Endothelial cell of umbilical vein (primary cell): ENCODE data around the gene SLC25A33. TPM values are rescaled to one million over a fixed set of nuclear protein-coding genes. Genes with fewer than 3 reads are reported as not detected.

Experiments used
- BruUV-seq: library from RNA; stranded (reverse); fragments of 400-500 nt; replicated peaks from 2 replicates; lab custom pipeline; 2021; lab: Mats Ljungman, UMichigan
- CTCF ChIA-PET: fragments of 300-600, 350-600 bp; sonication (Branson Sonifier 250); formaldehyde crosslinking; loops from one replicate; lab custom pipeline; 2021; ENCODE audit warnings: antibody characterized with exemption, inconsistent platforms; lab: Charles Lee
- POLR2A ChIA-PET: fragments of 300-600, 350-600 bp; sonication (Branson Sonifier 250); formaldehyde crosslinking; loops from one replicate; lab custom pipeline; 2021; ENCODE audit warnings: antibody characterized with exemption, inconsistent platforms; lab: Charles Lee
- DNase-seq: peaks from one replicate; pipeline ENCODE4 v3.0.0-alpha.2; 2011; ENCODE audit warnings: low read depth, low spot score
- FAIRE-seq: peaks from 2 replicates; lab custom pipeline; 2011; peaks lifted over from hg19 to GRCh38; lab: Jason Lieb, UNC
- H2AFZ ChIP-seq: 2 replicates; pipeline ENCODE4 v1.6.0; 2012; ENCODE audit warnings: low read depth, low read length, control low read depth, inconsistent platforms
- H3K27ac ChIP-seq: 2 replicates; pipeline ENCODE4 v1.5.1; 2011; ENCODE audit warnings: low read depth, mild to moderate bottlenecking, control low read depth, low read length, moderate library complexity; ENCODE audit not compliant: insufficient read depth
- H3K27me3 ChIP-seq, 2 experiments: 2 replicates each; pipeline versions ENCODE4 v1.6.0 to v1.6.1; 2011; ENCODE audit warnings: low read length in 2 of 2, mixed read lengths in 1 of 2; ENCODE audit not compliant: control insufficient read depth in 2 of 2, insufficient read depth in 2 of 2
- H3K36me3 ChIP-seq, 2 experiments: 2 replicates in 1 of 2; 3 replicates in 1 of 2; pipeline ENCODE4 v1.5.1; 2011; ENCODE audit warnings: low read length in 2 of 2, mild to moderate bottlenecking in 1 of 2, moderate library complexity in 1 of 2; ENCODE audit not compliant: control insufficient read depth in 2 of 2, insufficient read depth in 2 of 2; ENCODE audit errors: extremely low read depth in 1 of 2
- H3K4me1 ChIP-seq: 3 replicates; pipeline ENCODE4 v1.5.1; 2011; ENCODE audit warnings: mild to moderate bottlenecking, low read length; ENCODE audit not compliant: control insufficient read depth, insufficient read depth; ENCODE audit errors: extremely low read depth
- H3K4me2 ChIP-seq: 2 replicates; pipeline ENCODE4 v1.6.1; 2011; ENCODE audit warnings: low read length, control low read depth, mixed read lengths; ENCODE audit not compliant: insufficient read depth
- H3K4me3 ChIP-seq, 3 experiments: fragments of 200-600 bp in 1 of 3; sonication (generic), shearing (Covaris generic) in 1 of 3; replicated peaks in 1 of 3; 2 replicates each; pipeline ENCODE4 v1.5.1; 2011 to 2016; ENCODE audit warnings: control low read depth in 3 of 3, low read length in 3 of 3, mild to moderate bottlenecking in 2 of 3, inconsistent platforms in 1 of 3, low read depth in 1 of 3, moderate library complexity in 1 of 3; ENCODE audit not compliant: insufficient read depth in 1 of 3
- H3K79me2 ChIP-seq: 2 replicates; pipeline ENCODE4 v1.6.0; 2012; ENCODE audit warnings: low read length, inconsistent platforms; ENCODE audit not compliant: control insufficient read depth, insufficient read depth
- H3K9ac ChIP-seq: replicated peaks from 2 replicates; pipeline ENCODE3; 2011; ENCODE audit warnings: low read length, control low read depth; ENCODE audit not compliant: insufficient read depth; ENCODE audit errors: extremely low read depth
- H3K9me1 ChIP-seq: replicated peaks from 3 replicates; pipeline ENCODE4 v1.6.0; 2011; ENCODE audit warnings: mild to moderate bottlenecking, low read length; ENCODE audit not compliant: control insufficient read depth, insufficient read depth; ENCODE audit errors: extremely low read depth
- H3K9me3 ChIP-seq: replicated peaks from 2 replicates; pipeline ENCODE4 v1.5.1; 2012; ENCODE audit warnings: low read length, inconsistent platforms; ENCODE audit not compliant: control insufficient read depth, insufficient read depth
- H4K20me1 ChIP-seq: replicated peaks from 2 replicates; pipeline ENCODE3; 2011; ENCODE audit warnings: mild to moderate bottlenecking, low read length; ENCODE audit not compliant: control insufficient read depth, insufficient read depth; ENCODE audit errors: extremely low read depth
- CTCF ChIP-seq, 2 donors: IDR thresholded peaks; 1 replicate in 1 of 2; 2 replicates in 1 of 2; pipeline ENCODE4 v1.5.1; 2011; ENCODE audit warnings: low read length in 2 of 2, mild to moderate bottlenecking in 2 of 2, moderate library complexity in 2 of 2, control low read depth in 1 of 2, inconsistent platforms in 1 of 2, low read depth in 1 of 2; ENCODE audit not compliant: insufficient read depth in 1 of 2; ENCODE audit errors: extremely low read depth in 1 of 2
- FOS ChIP-seq: IDR thresholded peaks from 2 replicates; pipeline ENCODE4 v1.6.1; 2011; ENCODE audit warnings: mild to moderate bottlenecking, low read length, moderate library complexity, borderline replicate concordance; ENCODE audit not compliant: insufficient read depth
- MAX ChIP-seq: IDR thresholded peaks from 2 replicates; pipeline ENCODE4 v1.6.1; 2011; ENCODE audit not compliant: insufficient read depth, insufficient read length
- MYC ChIP-seq: IDR thresholded peaks from one replicate; pipeline ENCODE4 v1.6.1; 2011; ENCODE audit warnings: mild to moderate bottlenecking, low read depth, low read length
- POLR2AphosphoS5 ChIP-seq: IDR thresholded peaks from 2 replicates; pipeline ENCODE4 v1.6.1; 2012; ENCODE audit warnings: low read depth, mild to moderate bottlenecking, control low read depth, low read length, moderate library complexity; ENCODE audit not compliant: insufficient read depth
- dilution Hi-C: fragments of 300-500 bp; cut with MboI; formaldehyde crosslinking; loops from one replicate; pipeline ENCODE4 v1.15.0; 2019; ENCODE audit warnings: low sequenced_read_pairs; ENCODE audit not compliant: extremely low pct_ligation_motif_present
- intact Hi-C: fragments of 100-400 bp; cut with micrococcal nuclease; formaldehyde crosslinking; loops from one replicate; pipeline ENCODE4 v1.10.0; 2022
- polyA plus RNA-seq, 4 experiments: library from polyadenylated mRNA; depleted of rRNA in 3 of 4; stranded (reverse) in 3 of 4; unstranded in 1 of 4; fragments of >200 nt; gene quantifications; 2 replicates each; pipeline versions ENCODE4 v1.2.1 to v1.2.3, GENCODE V29; 2011 to 2012; ENCODE audit warnings: missing spikeins in 1 of 4
- total RNA-seq: library from RNA; stranded (reverse); gene quantifications from 2 replicates; pipeline ENCODE4 v1.2.3, GENCODE V29; 2021

SLC25A33 gene
- total and polyA plus RNA-seq, 2 donors (not counting 3 experiments of a cell fraction or from before 2014, with no cell fraction given): 3.8 to 6.6 TPM

GRCh38 chr1:9539829-9540550, 725 bp downstream of the SLC25A33 start:
- Histone ChIP-seq H3K9me1 (no peaks in the 10 kb centered on the region), H3K27me3 (no peaks in the 10 kb centered on the region), H2AFZ (peak overlapping the region; percentile 65), H3K4me3 (peak overlapping the region; percentile 12 to 62 (median 52)), H3K4me2 (peak overlapping the region; percentile 60), H3K79me2 (peaks cover 37% of the 10 kb centered on the region), H3K36me3 (no peaks in the 10 kb centered on the region), H4K20me1 (no peaks in the 10 kb centered on the region), H3K4me1 (peaks cover 15% of the 10 kb centered on the region), H3K9me3 (no peaks in the 10 kb centered on the region), H3K27ac (peak overlapping the region; percentile 70), H3K9ac (peak overlapping the region; percentile 65)
- FAIRE-seq: peak; percentile 75
- dilution Hi-C loops (no loop called here), intact Hi-C loops (loop anchor here (1.0 kb wide), 2 partner anchors 21 to 49 kb away; no protein-coding TSS in a partner anchor)
- no TSS peak for BruUV-seq
- DNase-seq: peak; percentile 62
- ChIA-PET POLR2A (no interaction called here), CTCF (interaction anchor here (0.5 to 1.0 kb wide), 3 partner anchors 11 to 49 kb away, joined by 3 to 5 read pairs (median 3); no protein-coding TSS in a partner anchor)
- TF ChIP-seq FOS (no peak), MAX (no peak), POLR2AphosphoS5 (no peak), MYC (no peak), CTCF (IDR thresholded peaks at IDR 0.05; ENCODE audit: extremely low read depth in 1 of 2, insufficient read depth in 1 of 2, low read depth in 1 of 2, low read length in 2 of 2) (no peak)
